HCT116 (cell line): ENCODE data around the gene TK1. TPM values are rescaled to one million over a fixed set of nuclear protein-coding genes. Genes with fewer than 3 reads are reported as not detected.

Source experiments
- ATAC-seq: fragments of 200-7000 bp; cut with Tn5 transposase; 2 replicates; pipeline ENCODE4 v1.9.1; 2020; ENCODE audit warnings: mild to moderate bottlenecking, moderate library complexity
- BruUV-seq: library from RNA; stranded (reverse); fragments of 400-500 nt; replicated peaks from 2 replicates; lab custom pipeline; 2021; lab: Mats Ljungman, UMichigan
- CTCF ChIA-PET: fragments of 300-600 bp; sonication (Branson Sonifier 250); formaldehyde crosslinking; loops from one replicate; lab custom pipeline; 2021; ENCODE audit warnings: antibody characterized with exemption; lab: Charles Lee
- POLR2A ChIA-PET: fragments of 300-600, 350-600 bp; sonication (Branson Sonifier 250); formaldehyde crosslinking; loops from one replicate; lab custom pipeline; 2021; ENCODE audit warnings: antibody characterized with exemption; lab: Charles Lee
- RAD21 ChIA-PET, 2 experiments: fragments of 300-600 bp; sonication (Branson Sonifier 250); formaldehyde crosslinking; loops; one replicate each; lab custom pipeline; 2023; ENCODE audit warnings: low total read pairs in 2 of 2; ENCODE audit not compliant: uncharacterized antibody in 2 of 2, unreplicated experiment in 2 of 2, low non-redundant PET in 1 of 2; lab: Charles Lee
- DNase-seq: peaks from one replicate; pipeline ENCODE4 v3.0.0-alpha.2; 2010; ENCODE audit warnings: low read depth, low spot score
- H2AFZ ChIP-seq: fragments of 200-600 bp; shearing (Covaris generic), sonication (generic); 2 replicates; pipeline ENCODE4 v1.6.1; 2017; ENCODE audit warnings: low read depth, mixed run types, mixed read lengths, antibody characterized with exemption, low read length; ENCODE audit not compliant: poor library complexity, severe bottlenecking
- H3K27ac ChIP-seq: 2 replicates; pipeline ENCODE4 v1.5.1; 2012; ENCODE audit warnings: low read depth, low read length
- H3K27me3 ChIP-seq: fragments of 200-600 bp; sonication (generic); 2 replicates; pipeline ENCODE4 v1.6.1; 2016; ENCODE audit warnings: mixed run types, low read length, mixed read lengths; ENCODE audit not compliant: insufficient read depth
- H3K36me3 ChIP-seq, 2 experiments: fragments of 200-500 bp in 1 of 2; fragments of 200-600 bp in 1 of 2; sonication (Bioruptor generic) in 1 of 2; sonication (generic) in 1 of 2; 2 replicates each; pipeline versions ENCODE4 v1.5.1 to v1.6.1; 2014 to 2016; ENCODE audit warnings: low read length in 2 of 2, inconsistent platforms in 1 of 2, mixed read lengths in 1 of 2, mixed run types in 1 of 2; ENCODE audit not compliant: insufficient read depth in 2 of 2, control insufficient read depth in 1 of 2
- H3K4me1 ChIP-seq, 2 experiments: fragments of 200-600 bp in 1 of 2; sonication (generic) in 1 of 2; 2 replicates each; pipeline versions ENCODE4 v1.5.1 to v1.6.1; 2012 to 2017; ENCODE audit warnings: low read length in 2 of 2, inconsistent platforms in 1 of 2, mild to moderate bottlenecking in 1 of 2, mixed read lengths in 1 of 2, mixed run types in 1 of 2, moderate library complexity in 1 of 2; ENCODE audit not compliant: insufficient read depth in 2 of 2, control insufficient read depth in 1 of 2
- H3K4me2 ChIP-seq: fragments of 200-600 bp; sonication (generic); 2 replicates; pipeline ENCODE4 v1.6.1; 2017; ENCODE audit warnings: mixed run types, low read length, mixed read lengths
- H3K4me3 ChIP-seq, 2 experiments: fragments of 200-600 bp in 1 of 2; sonication (generic) in 1 of 2; replicated peaks in 1 of 2; 2 replicates each; pipeline ENCODE4 v1.5.1; 2011 to 2016; ENCODE audit warnings: low read length in 2 of 2, control low read depth in 1 of 2, low read depth in 1 of 2, mild to moderate bottlenecking in 1 of 2, mixed read lengths in 1 of 2, mixed run types in 1 of 2
- H3K79me2 ChIP-seq: fragments of 200-600 bp; sonication (generic); 2 replicates; pipeline ENCODE4 v1.6.1; 2017; ENCODE audit warnings: mild to moderate bottlenecking, mixed run types, low read length, moderate library complexity, mixed read lengths; ENCODE audit not compliant: insufficient read depth
- H3K9ac ChIP-seq: fragments of 200-600 bp; sonication (generic); 2 replicates; pipeline ENCODE4 v1.6.1; 2016; ENCODE audit warnings: low read length, mixed read lengths
- H3K9me2 ChIP-seq: fragments of 200-600 bp; sonication (generic), shearing (Covaris generic); 2 replicates; pipeline ENCODE4 v1.6.1; 2017; ENCODE audit warnings: mixed run types, mild to moderate bottlenecking, moderate library complexity; ENCODE audit not compliant: insufficient read depth
- H3K9me3 ChIP-seq, 2 experiments: fragments of 200-500 bp in 1 of 2; fragments of 200-600 bp in 1 of 2; sonication (Bioruptor generic) in 1 of 2; sonication (generic) in 1 of 2; 2 replicates each; pipeline ENCODE4 v1.6.1; 2014 to 2017; ENCODE audit warnings: low read length in 2 of 2, mixed read lengths in 2 of 2, inconsistent platforms in 1 of 2, low read depth in 1 of 2, mild to moderate bottlenecking in 1 of 2, mixed run types in 1 of 2, moderate library complexity in 1 of 2; ENCODE audit not compliant: control insufficient read depth in 1 of 2, insufficient read depth in 1 of 2
- H4K20me1 ChIP-seq: fragments of 200-600 bp; sonication (generic), shearing (Covaris generic); 2 replicates; pipeline ENCODE4 v1.6.1; 2017; ENCODE audit warnings: mixed run types, mild to moderate bottlenecking, moderate library complexity; ENCODE audit not compliant: insufficient read depth
- CBX3 ChIP-seq: IDR thresholded peaks from 2 replicates; pipeline ENCODE4 v1.6.1; 2012; ENCODE audit warnings: low read depth
- CEBPB ChIP-seq: IDR thresholded peaks from 2 replicates; pipeline ENCODE4 v1.6.1; 2012; ENCODE audit warnings: low read depth
- EZH2 ChIP-seq: fragments of 200-600 bp; sonication (generic); IDR thresholded peaks from 2 replicates; pipeline ENCODE4 v1.6.1; 2017; ENCODE audit warnings: antibody characterized with exemption, mixed run types
- EZH2phosphoT487 ChIP-seq: fragments of 200-600 bp; IDR thresholded peaks from 2 replicates; pipeline ENCODE4 v1.6.1; 2018; ENCODE audit warnings: antibody characterized with exemption, borderline replicate concordance
- JUND ChIP-seq: IDR thresholded peaks from 2 replicates; pipeline ENCODE4 v1.6.1; 2012
- POLR2A ChIP-seq: IDR thresholded peaks from 2 replicates; pipeline ENCODE4 v1.7.0; 2011; ENCODE audit warnings: borderline replicate concordance; ENCODE audit not compliant: insufficient read depth, insufficient read length; ENCODE audit errors: extremely low read depth
- RAD21 ChIP-seq: IDR thresholded peaks from 2 replicates; pipeline ENCODE4 v1.6.1; 2012; ENCODE audit warnings: low read depth, mild to moderate bottlenecking
- SRF ChIP-seq: IDR thresholded peaks from 2 replicates; pipeline ENCODE4 v1.6.1; 2012; ENCODE audit warnings: low read depth
- TCF7L2 ChIP-seq: IDR thresholded peaks from 2 replicates; pipeline ENCODE4 v1.7.0; 2011; ENCODE audit warnings: borderline replicate concordance, inconsistent platforms; ENCODE audit not compliant: insufficient read depth, insufficient read length; ENCODE audit errors: extremely low read depth
- YY1 ChIP-seq: IDR thresholded peaks from 2 replicates; pipeline ENCODE4 v1.6.1; 2011; ENCODE audit warnings: low read length, low read depth, moderate library complexity, mild to moderate bottlenecking; ENCODE audit not compliant: insufficient replicate concordance; ENCODE audit errors: extremely low read depth
- intact Hi-C: fragments of 100-400 bp; cut with micrococcal nuclease; formaldehyde crosslinking; loops from 2 replicates; pipeline ENCODE4 v1.10.0; 2022
- total RNA-seq: library from RNA; stranded (reverse); gene quantifications from one replicate; pipeline ENCODE4 v1.2.1, GENCODE V29; 2021; ENCODE audit not compliant: unreplicated experiment
- TF ChIP-seq, protein P1 (sequence below): IDR thresholded peaks from 2 replicates; pipeline ENCODE4 v1.6.1; 2012; ENCODE audit warnings: low read depth

The TK1 gene
- total RNA-seq, 1 experiment from 2014 or later: 315 TPM

DNA sequence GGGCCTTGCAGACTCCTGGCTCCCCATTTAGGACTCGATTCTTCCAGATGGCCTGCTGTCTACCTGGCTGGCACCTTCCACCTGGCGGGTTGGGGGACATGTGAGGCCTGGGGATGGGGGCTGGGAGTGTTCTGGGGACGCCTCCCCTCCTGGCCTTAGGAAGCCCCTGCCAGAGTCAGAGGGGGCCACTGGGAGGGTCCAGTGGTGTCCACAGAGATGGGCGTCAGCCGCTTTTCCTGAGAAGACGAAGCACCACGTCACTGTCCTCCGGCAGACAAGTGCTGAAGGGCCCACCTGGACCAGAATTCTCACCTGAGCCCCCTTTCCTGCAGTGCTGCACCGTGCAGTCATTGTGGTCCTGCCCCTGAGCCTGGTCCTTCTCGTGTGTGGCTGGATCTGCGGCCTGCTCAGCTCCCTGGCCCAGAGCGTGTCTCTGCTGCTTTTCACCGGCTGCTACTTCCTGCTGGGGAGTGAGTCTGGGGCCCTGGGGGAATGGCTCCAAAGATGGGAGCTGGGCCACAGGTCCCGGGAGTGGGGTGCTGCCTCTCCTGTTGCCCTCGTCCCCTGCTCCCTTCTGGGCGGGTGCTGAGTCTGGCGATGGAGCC lies 47.5 kb upstream of the TK1 start:
- Histone ChIP-seq H4K20me1 (no peaks in the 10 kb centered on the region), H3K9ac (no peak overlapping the region), H3K4me1 (no peaks in the 10 kb centered on the region), H3K9me2 (no peaks in the 10 kb centered on the region), H3K4me3 (no peak overlapping the region)
- no peak for ATAC-seq
- ChIA-PET CTCF (interaction anchor here (0.6 to 0.9 kb wide), 2 partner anchors 17 to 92 kb away, joined by 3 to 4 read pairs; no protein-coding TSS in a partner anchor), RAD21 (no interaction called here)
- no TSS peak for BruUV-seq
- intact Hi-C loops: no loop called here
- TF ChIP-seq POLR2A (no peak), EZH2phosphoT487 (no peak), EZH2 (no peak), RAD21 (no peak), CBX3 (no peak), TCF7L2 (no peak), YY1 (no peak), JUND (no peak), CEBPB (no peak), SRF (no peak)
- TF ChIP-seq, protein P1, sequence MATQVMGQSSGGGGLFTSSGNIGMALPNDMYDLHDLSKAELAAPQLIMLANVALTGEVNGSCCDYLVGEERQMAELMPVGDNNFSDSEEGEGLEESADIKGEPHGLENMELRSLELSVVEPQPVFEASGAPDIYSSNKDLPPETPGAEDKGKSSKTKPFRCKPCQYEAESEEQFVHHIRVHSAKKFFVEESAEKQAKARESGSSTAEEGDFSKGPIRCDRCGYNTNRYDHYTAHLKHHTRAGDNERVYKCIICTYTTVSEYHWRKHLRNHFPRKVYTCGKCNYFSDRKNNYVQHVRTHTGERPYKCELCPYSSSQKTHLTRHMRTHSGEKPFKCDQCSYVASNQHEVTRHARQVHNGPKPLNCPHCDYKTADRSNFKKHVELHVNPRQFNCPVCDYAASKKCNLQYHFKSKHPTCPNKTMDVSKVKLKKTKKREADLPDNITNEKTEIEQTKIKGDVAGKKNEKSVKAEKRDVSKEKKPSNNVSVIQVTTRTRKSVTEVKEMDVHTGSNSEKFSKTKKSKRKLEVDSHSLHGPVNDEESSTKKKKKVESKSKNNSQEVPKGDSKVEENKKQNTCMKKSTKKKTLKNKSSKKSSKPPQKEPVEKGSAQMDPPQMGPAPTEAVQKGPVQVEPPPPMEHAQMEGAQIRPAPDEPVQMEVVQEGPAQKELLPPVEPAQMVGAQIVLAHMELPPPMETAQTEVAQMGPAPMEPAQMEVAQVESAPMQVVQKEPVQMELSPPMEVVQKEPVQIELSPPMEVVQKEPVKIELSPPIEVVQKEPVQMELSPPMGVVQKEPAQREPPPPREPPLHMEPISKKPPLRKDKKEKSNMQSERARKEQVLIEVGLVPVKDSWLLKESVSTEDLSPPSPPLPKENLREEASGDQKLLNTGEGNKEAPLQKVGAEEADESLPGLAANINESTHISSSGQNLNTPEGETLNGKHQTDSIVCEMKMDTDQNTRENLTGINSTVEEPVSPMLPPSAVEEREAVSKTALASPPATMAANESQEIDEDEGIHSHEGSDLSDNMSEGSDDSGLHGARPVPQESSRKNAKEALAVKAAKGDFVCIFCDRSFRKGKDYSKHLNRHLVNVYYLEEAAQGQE: no peak
- TF ChIP-seq, all 23 proteins: peak for 0
- H3K27me3 ChIP-seq: no peaks in the 10 kb centered on the region
- no peaks in the 10 kb centered on the region for H3K36me3 ChIP-seq
- H3K9me3 ChIP-seq: no peaks in the 10 kb centered on the region
- H3K79me2 ChIP-seq: no peaks in the 10 kb centered on the region
- H3K4me2 ChIP-seq: no peak overlapping the region
- no peak overlapping the region for H2AFZ ChIP-seq
- no peak overlapping the region for H3K27ac ChIP-seq
- DNase-seq: no peak
- POLR2A ChIA-PET: no interaction called here
